HG03571 (cell line): ENCODE data around the gene SLC29A1.
"Not testable (repeated sequence)": the region's sequence is repeated elsewhere in the genome, so short reads cannot be mapped to it uniquely, and the experiment has no call there.

Experiments used
- ATAC-seq: cut with Tn5 transposase; IDR thresholded peaks from one replicate; pipeline ENCODE4 v1.9.1; 2021; ENCODE audit not compliant: unreplicated experiment

SLC29A1 gene

DNA sequence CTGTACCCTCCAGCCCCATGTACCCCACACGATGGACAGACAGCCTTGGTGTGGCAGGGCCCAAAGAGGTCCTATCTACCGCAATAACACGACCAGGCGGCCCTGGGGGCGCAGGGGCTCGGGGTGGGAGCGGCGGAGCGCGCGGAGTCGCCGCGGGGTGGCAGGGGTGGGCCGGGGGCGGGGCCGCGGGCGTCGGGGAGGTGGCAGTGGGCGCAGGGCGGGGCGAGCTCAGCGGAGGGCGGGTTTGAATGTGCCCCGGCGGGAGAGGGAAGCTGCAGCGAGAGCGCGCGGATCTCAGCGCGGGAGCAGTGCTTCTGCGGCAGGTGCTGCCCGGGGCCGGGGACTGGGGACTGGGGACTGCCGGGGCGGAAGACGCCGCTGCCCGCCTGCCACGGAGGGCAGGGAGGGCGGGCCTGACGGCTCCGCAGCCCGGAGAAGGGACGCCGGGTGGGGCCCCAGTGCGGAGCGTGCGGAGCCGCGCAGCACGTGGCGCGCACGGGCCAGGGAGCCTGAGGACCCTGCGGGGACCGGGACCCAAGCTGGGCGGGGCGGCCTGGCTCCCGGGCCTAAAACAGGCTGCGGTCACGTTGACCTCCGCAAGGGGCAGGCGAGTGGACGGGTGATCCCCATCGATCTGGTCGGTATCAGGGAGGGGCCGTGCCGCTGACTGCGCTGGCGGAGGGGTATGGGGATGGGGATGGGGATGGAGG is at the start of gene SLC29A1:
Gene SLC29A1, plus strand, starts transcription at position 277 of the 710 bp plus-strand sequence. CDS start 3,719 bp downstream, outside the sequence.
- ATAC-seq = peak; percentile 40

DNA sequence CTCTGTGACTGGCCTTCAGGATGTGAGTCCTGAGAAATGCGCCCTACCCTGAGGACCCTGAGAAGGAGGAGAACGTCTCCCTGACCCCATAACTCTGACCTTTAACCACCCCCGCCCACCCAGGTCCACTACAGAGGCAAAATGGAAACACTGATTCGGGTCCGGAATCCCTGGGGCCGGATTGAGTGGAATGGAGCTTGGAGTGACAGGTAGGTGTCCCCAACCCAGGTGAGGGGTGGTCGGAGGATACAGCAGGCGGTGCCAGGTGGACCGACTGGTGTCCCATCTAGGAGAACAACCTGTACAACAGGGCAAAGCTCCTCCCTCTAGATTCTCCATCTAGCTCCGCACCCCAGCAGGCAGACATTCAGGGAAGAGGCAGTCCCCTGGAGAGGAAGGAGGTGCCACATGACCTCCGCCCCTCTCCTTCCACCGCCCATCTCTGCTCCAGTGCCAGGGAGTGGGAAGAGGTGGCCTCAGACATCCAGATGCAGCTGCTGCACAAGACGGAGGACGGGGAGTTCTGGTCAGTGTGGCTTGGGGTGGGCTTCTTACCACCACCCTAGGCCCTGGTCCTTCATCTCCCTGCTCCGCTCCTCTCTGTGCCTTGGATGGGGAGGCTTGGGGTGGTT is 47.1 kb upstream of the SLC29A1 start:
- no peak for ATAC-seq

DNA sequence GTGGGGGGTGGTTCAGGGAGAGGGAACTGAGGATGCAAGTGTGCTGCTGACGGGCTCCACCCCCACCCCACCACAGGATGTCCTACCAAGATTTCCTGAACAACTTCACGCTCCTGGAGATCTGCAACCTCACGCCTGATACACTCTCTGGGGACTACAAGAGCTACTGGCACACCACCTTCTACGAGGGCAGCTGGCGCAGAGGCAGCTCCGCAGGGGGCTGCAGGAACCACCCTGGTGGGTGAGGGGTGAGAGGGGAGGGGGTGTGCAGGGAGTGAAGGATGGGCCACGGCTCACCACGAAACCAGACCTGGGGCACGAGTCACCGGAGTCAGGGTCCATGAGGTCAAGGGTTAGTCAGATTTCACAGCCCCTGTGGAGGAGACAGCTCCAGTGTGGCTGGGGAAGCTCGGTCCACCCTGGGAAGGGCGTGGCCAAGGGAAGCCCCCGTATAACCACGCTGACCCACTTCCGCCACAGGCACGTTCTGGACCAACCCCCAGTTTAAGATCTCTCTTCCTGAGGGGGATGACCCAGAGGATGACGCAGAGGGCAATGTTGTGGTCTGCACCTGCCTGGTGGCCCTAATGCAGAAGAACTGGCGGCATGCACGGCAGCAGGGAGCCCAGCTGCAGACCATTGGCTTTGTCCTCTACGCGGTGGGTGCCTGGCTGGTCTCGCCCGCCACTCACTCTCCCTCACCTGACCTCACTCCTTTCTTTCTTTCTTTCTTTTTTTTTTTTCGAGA is 46.5 kb upstream of the SLC29A1 start:
- ATAC-seq = peak; percentile 45

DNA sequence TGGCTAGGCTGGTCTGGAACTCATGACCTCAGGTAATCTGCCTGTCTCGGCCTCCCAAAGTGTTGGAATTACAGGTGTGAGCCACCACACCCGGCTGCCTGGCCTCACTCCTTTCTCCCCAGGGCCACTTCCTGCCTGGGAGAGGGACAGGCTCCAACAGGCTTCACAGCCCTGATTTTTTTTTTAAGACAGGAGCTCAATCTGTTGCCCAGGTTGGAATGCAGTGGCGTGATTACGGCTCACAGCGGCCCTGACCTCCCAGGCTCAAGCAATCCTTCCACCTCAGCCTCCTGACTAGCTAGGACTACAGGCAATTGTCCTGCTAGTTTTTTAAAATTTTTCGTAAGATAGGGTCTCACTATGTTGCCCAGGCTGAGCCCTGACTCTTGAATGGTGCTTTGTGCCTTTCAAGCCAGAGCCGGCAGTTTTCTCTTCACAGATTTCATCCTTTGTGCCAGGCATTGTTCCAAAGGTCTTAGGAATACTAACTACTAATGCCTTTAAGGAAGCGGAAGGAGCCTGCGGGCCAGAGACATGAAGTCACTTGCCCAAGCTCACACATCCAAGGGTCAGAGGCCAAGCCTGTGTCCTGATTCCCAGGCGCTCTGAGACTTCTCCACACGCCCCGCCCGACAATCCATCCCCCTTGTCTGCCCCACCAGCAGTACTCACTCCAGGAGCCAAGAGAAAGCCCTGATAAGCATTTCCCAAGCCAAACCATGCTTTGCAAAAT is 45.5 kb upstream of the SLC29A1 start:
- no peak for ATAC-seq

DNA sequence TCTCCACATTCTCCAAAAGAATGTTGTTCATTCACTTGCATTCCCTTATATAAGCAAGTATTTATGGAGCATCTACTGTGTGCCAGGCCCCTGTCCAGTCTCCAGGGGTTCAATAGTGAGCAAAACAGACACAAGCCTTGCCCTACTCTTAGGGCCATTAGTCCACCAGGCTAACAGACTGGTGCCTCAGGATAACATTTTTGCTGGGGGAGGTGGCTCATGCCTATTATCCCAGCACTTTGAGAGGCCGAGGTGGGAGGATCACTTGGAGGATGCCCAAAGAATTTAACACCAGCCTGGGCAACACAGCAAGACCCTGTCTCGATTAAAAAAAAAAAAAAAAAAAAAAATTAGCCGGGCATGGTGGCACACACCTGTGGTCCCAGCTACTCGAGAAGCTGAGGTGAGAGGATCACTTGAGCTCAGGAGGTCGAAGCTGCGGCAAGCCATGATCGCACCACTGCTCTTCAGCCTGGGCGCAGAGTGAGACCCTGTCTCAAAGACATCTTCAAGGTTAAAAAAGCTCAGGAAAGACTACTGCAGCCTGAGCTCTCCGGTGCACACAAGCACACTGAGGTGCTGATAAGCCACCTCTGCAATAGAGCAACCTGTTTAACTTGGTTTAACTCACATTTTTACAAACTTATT is 44.8 kb upstream of the SLC29A1 start:
- no peak for ATAC-seq

DNA sequence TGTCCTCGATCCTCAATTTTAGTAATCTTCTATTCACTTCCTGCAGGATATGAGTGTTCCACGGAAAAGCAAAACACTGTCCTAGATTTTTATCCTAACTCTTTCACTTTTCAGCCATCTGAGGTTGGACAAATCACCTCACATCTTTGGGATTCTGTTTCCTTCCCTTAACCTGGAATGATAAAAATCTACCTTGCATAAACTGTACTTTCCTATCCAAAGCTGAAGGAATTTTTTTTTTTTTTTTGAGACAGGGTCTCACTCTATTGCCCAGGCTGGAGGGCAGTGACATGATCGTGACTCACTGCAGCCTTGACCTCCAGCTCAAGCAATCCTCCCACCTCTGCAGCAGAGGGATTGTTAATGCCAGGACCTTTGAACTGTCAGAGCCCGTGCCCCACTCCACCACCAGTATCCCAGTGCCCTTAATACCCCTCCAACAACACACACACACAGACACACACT is 44.3 kb upstream of the SLC29A1 start:
- no peak for ATAC-seq

DNA sequence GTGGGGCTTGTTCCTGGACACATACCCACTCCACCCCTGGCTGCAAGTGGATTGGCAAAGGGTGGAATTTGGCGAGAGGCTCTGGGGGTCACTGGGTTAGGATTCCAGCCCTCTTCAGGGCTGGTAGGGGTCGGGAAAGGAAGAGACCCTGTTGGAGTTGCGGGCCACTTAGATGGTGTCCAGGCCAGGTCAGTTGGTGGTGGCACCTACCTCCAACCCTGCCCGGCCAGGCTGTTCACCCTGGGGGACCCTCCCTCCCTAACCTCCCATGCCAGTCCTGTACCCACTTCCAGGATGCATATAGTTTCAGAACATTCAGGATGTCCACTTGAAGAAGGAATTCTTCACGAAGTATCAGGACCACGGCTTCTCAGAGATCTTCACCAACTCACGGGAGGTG is 43.7 kb upstream of the SLC29A1 start:
- no peak for ATAC-seq

DNA sequence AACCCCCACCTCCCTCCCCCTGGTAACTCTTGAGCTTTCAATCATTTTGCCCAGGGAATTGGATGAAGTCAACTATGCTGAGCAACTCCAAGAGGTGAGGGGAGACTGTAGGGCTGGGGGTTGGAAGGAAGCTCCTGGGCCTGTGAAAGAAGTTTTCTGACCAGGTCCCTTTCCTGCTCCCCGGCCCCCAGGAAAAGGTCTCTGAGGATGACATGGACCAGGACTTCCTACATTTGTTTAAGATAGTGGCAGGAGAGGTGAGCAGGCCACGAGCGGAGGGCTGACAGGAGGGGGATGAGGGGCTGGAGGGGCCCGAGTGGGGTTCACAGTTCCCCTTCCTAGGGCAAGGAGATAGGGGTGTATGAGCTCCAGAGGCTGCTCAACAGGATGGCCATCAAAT is 43.0 kb upstream of the SLC29A1 start:
- ATAC-seq = no peak

DNA sequence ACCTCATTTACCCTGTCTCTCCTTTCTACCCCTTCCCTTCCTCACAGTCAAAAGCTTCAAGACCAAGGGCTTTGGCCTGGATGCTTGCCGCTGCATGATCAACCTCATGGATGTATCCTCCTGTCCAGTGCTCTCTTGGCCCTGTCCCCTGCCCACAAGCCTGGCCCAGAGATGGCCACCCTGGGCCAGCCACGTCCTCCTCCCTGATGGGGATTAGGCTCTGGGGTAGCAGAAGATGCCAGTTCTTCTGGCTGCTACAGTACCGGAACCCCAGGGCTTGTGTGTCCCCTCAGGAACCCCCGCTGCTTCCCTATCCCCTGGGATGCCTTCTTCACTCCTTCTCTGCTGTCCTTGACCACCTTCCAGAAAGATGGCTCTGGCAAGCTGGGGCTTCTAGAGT is 42.5 kb upstream of the SLC29A1 start:
- no peak for ATAC-seq

DNA sequence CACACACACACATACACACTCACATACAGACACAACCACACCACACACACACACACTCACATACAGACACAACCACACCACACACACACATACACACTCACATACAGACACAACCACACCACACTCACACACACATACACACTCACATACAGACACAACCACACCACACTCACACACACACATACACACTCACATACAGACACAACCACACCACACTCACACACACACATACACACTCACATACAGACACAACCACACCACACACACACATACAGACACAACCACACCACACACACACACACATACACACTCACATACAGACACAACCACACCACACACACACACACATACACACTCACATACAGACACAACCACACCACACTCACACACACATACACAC is 41.6 kb upstream of the SLC29A1 start:
- not testable (repeated sequence) for ATAC-seq

DNA sequence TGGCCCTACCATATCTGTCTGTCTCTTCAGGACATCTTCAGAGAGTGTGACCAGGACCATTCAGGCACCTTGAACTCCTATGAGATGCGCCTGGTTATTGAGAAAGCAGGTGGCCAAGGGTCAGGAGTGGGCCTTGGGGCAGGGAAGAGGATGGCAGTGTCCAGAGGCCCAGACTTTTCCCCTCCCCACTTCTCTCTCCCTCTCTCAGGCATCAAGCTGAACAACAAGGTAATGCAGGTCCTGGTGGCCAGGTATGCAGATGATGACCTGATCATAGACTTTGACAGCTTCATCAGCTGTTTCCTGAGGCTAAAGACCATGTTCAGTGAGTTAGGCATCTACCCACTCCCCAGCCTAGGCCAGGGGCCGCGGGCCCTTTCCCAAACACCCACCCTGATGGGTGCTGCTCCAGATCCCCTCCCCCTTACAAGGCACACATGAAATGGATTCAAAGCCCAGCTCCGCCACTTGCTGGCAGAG is 40.4 kb upstream of the SLC29A1 start:
- ATAC-seq = no peak

DNA sequence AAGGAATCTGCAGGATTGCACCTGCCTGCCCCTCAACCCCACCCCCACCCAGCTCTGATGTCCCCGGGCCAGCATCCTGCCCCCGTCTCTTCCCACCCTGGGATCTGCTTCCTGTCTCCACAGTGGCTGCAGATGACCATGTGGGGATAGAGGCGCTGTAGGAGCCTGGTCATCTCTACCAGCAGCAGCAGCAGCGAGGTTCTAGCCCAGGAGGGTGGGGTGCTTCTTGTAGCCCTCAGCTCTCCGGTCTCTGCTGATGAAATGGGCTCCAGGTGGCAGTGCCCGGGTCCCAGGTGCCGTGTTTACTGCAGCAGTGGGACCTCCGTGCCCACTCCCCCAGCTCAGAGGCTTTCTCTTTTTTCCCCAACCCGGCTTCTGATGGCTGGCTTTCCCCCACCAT is 39.6 kb upstream of the SLC29A1 start:
- no peak for ATAC-seq

DNA sequence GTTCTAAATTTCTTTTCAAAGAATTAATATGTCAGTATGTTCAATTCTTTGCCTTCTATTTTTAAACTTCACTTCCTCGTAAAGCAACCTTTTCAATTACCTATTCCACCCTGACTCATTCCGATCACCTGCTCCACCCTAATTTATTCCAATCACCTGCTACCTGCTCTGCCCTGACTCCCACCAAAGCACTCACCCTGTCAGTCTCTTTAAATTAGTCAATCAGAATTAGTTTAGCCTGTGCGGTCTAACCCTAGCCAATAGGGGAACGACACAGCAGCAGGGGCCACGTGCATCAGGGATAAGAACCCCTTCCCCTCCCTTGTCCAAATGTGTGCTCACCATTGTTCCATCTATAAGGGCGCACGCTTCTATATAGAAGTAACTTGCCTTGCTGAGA is 38.0 kb upstream of the SLC29A1 start:
- ATAC-seq = not testable (repeated sequence)

DNA sequence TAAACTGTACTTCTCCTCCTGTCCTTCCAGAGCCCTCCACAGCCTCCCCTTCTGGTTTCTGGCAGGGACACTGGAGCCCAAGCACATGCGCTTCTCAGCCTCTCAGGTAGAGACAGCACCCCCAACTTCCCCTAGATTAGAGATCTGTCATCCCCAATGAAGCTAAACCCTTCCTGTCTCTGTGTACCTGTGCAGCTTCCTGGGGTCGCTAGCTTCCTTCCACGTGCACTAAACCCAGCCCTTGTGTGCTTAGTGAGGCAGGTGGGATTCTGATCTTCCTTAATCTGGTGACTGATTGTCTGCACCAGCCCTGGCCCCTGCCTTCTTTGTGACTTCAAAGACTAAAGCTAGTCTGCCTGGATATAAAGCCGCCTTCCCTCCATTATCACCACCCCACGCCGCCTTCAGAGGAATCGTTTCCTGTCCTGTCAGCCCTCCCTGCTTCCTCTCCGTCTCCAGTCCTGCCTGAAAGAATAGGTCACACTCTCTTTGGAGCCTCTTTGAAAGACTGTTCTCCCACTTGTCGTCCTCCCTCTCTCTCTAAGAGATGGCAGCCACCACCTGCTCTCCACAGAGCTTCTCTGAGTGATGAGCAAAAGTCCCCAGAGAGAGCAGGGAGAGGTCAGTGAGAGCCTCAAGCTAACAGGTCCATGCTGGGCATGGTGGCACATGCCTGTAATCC is 37.3 kb upstream of the SLC29A1 start:
- ATAC-seq = no peak

DNA sequence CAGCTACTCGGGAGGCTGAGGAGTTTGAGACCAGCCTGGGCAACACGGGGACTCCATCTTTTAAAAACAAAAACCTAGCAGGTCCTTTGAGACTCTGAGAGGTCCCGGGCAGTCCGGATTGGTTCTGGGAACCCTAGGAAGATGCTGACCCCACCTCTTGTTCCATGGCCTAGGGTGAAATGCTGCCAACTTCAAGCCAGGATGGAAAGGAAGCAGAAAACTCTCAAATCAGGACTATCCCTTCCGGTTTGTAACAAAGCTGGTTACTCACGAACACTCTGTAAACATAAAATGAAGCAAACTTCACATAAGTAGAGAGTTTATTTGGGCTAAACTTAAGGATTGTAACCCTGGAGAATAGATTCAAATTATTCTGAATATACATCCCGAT is 36.8 kb upstream of the SLC29A1 start:
- ATAC-seq = no peak

DNA sequence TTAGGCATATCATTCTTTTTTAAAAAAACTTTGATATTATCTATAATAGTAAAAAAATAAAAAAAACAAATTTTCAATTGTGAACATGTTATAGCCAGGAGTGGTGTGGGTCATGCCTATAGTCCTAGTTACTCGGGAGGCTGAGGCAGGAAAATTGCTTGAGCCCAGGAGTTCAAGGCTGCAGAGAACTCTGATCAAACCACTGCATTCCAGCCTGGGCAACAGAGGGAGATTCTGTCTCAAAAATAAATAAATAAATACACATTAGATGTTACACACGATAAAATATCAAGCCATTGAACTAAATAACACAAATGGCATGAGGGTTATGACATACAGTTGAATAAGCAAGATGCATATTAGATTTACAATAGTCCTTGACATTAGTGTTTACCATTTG is 34.6 kb upstream of the SLC29A1 start:
- ATAC-seq = no peak

DNA sequence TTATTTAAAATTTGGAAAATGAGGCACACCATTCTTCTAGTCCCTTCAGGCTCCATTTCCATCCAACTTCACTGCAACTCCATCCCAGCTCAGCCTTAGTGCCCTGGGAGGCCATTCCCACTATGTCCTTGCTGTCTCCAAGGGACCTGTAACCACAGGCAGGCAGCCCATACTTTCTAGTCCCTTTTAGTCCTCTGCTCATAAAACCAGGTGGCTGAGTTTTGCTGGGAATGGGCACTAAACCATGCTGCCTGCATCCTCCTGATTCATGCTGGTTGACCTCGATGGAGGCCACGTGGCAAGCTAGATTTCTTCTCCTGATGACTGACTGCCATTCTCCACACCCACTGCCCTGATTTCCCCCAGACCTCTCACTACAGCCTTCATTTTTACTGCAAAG is 34.1 kb upstream of the SLC29A1 start:
- ATAC-seq = no peak

DNA sequence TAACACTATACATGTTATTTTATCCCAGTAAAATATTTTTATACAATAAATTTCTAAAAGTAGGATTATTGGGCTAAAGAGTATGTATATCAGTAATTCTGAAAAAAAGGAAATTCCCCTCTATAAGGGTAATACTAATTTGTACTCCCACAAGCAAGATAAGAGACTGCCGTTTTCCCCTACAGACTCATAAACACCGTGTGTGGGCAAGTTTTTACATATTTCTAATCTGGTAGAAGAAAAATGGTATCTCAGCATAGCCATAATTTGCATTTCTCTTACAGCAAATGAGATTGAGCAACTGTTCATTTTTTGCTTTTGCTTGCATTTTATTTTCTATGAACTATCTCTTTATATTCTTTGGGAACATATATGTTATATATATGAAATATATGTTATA is 32.7 kb upstream of the SLC29A1 start:
- no peak for ATAC-seq

DNA sequence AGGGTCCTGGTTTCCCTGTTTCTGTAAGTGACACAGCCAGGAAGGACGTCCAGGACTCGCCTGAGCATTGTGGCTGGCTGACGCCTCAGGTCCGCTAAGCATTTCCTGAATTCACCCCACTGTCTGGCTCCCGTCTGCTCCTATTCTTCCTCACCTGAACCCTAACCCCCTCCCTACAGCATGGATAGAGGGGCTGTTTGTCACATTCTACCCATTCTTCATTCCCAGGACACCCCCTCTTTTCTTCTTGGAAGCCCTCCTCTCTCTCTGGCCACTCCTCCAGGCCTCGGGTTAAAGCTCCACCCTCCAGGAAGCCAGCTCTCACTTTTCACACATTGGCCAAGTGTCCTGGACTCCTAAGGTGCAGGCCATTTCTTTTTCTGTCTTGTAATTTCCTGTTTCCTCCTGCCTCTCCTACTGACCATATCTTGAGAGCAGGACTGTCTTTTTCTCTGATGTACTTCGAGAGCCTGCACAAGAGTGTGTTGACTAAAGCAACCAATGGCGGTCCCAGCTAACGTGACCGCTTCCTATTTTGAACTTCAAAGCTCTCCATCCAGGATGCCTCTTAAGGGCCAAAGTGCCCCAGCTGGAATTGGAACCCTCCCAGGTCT is 30.9 kb upstream of the SLC29A1 start:
- no peak for ATAC-seq
